Measurements from ENCODE around the gene SRSF12. TPM values are rescaled to one million over a fixed set of nuclear protein-coding genes. Genes with fewer than 3 reads are reported as not detected.

Gene SRSF12
- total and polyA plus RNA-seq, 9 of the 15 experiments (the other 6 are each of a cell fraction or from before 2014, with no cell fraction given), result not detected

- H3K27me3 ChIP-seq (ENCODE audit: control insufficient read depth in 2 of 2, insufficient read depth in 2 of 2, low read length in 2 of 2), result no peaks in the 10 kb centered on the region
- in situ Hi-C loops (cut with MboI), result no loop called here
- DNase-seq (ENCODE audit: extremely low read depth in 1 of 4, low spot score in 3 of 4) (no peak), ATAC-seq (no peak), FAIRE-seq (no peak)
- H2AFZ ChIP-seq (ENCODE audit: low read depth, low read length), result no peak overlapping the region
- no peak overlapping the region for H3K4me3 ChIP-seq
- no peak overlapping the region for H3K4me2 ChIP-seq (ENCODE audit: insufficient read depth, low read length)
- peaks cover 4 to 18% of the 10 kb centered on the region in 2 experiments; a peak in 4 of 5 replicates for H3K4me1 ChIP-seq (replicated peaks in 1 of 2; ENCODE audit: control insufficient read depth in 2 of 2, insufficient read depth in 2 of 2, low read length in 2 of 2)
- H3K36me3 ChIP-seq (ENCODE audit: control insufficient read depth, insufficient read depth, low read length), result no peaks in the 10 kb centered on the region
- H3K79me2 ChIP-seq (ENCODE audit: control insufficient read depth, insufficient read depth, low read length), result no peaks in the 10 kb centered on the region
- 7% methylated on average over 1 of the region's 1 CpG for WGBS (ENCODE audit: insufficient coverage, low coverage, missing lambda C conversion rate)
- POLR2A ChIA-PET, result interaction anchor here (0.5 to 1.6 kb wide), 2 partner anchors 12 to 60 kb away, joined by 3 to 5 read pairs; partner anchors contain the start of gene PNRC1
- no TSS peak for BruUV-seq (replicated peaks)
- no peaks in the 10 kb centered on the region for H3K9me3 ChIP-seq (replicated peaks; ENCODE audit: control insufficient read depth, insufficient read depth, low read depth, low read length)
- TF ChIP-seq ZNF133 (CRISPR knock-in tag; IDR thresholded peaks at IDR 0.05), result no peak
- TF ChIP-seq HDAC6 (IDR thresholded peaks at IDR 0.05; ENCODE audit: low read depth, low read length), result no peak
- TF ChIP-seq ARID3B (CRISPR knock-in tag; IDR thresholded peaks at IDR 0.05; ENCODE audit: borderline replicate concordance), result no peak
- TF ChIP-seq MYNN (IDR thresholded peaks at IDR 0.05), result no peak
- no peak for TF ChIP-seq MYNN (CRISPR knock-in tag; IDR thresholded peaks at IDR 0.05)
- no peak for TF ChIP-seq KDM4B (IDR thresholded peaks at IDR 0.05; ENCODE audit: borderline replicate concordance in 2 of 2, low read depth in 1 of 2)
- TF ChIP-seq LCOR (CRISPR knock-in tag; IDR thresholded peaks at IDR 0.05), result no peak
- no peak for TF ChIP-seq GATAD2B (IDR thresholded peaks at IDR 0.05; ENCODE audit: borderline replicate concordance)
- TF ChIP-seq TAF9B (IDR thresholded peaks at IDR 0.05; ENCODE audit: partially characterized antibody), result no peak
- TF ChIP-seq E2F1 (CRISPR knock-in tag; IDR thresholded peaks at IDR 0.05), result no peak
- no peak for TF ChIP-seq ATF7 (IDR thresholded peaks at IDR 0.05)
- TF ChIP-seq ATF2 (CRISPR knock-in tag; IDR thresholded peaks at IDR 0.05), result no peak
- no peak for TF ChIP-seq THAP7 (CRISPR knock-in tag; IDR thresholded peaks at IDR 0.05)
- H4K20me1 ChIP-seq (replicated peaks; ENCODE audit: control insufficient read depth, insufficient read depth, low read length), result no peaks in the 10 kb centered on the region
- no peak overlapping the region for H3K9ac ChIP-seq (ENCODE audit: insufficient read depth in 1 of 2, low read depth in 2 of 2, low read length in 2 of 2)
- intact Hi-C loops (cut with micrococcal nuclease), result no loop called here
- CTCF ChIA-PET (ENCODE audit: low intra/inter-chr PET ratio), result no interaction called here
- no peak overlapping the region for H3K27ac ChIP-seq (ENCODE audit: extremely low read depth, low read depth, low read length)
- H3K9me1 ChIP-seq (ENCODE audit: control insufficient read depth, insufficient read depth, low read length), result no peaks in the 10 kb centered on the region
These were observed 49.2 kb downstream of the SRSF12 start for GRCh38 chr6:89068695-89069094.

Data from K562 (cell line).